Midbrain (tissue), 1 donor: ENCODE measurements around the gene SCN3A.

Experiments used
- DNase-seq: peaks from one replicate; lab custom pipeline; 2025; lab: John Stamatoyannopoulos, UW

The SCN3A gene

GRCh38 chr2:165191096-165191728, 12.6 kb downstream of the SCN3A start:
- DNase-seq, result no peak

GRCh38 chr2:165185633-165186032, 18.2 kb downstream of the SCN3A start:
- no peak for DNase-seq

- DNase-seq, result no peak
Measured at GRCh38 chr2:165182029-165182428, 21.8 kb downstream of the SCN3A start.

- no peak for DNase-seq
Measured at GRCh38 chr2:165176780-165177179, 27.1 kb downstream of the SCN3A start.

- no peak for DNase-seq
Measured at GRCh38 chr2:165173215-165173614, 30.6 kb downstream of the SCN3A start.

GRCh38 chr2:165164201-165164600, 39.6 kb downstream of the SCN3A start:
- no peak for DNase-seq

GRCh38 chr2:165163761-165164160, 40.1 kb downstream of the SCN3A start:
- DNase-seq, result no peak

- DNase-seq, result no peak
Measured at GRCh38 chr2:165162466-165162865, 41.4 kb downstream of the SCN3A start.

- DNase-seq, result no peak
Measured at GRCh38 chr2:165161510-165161909, 42.3 kb downstream of the SCN3A start.

- no peak for DNase-seq
Measured at GRCh38 chr2:165157160-165157559, 46.7 kb downstream of the SCN3A start.

- no peak for DNase-seq
Measured at GRCh38 chr2:165155152-165155551, 48.7 kb downstream of the SCN3A start.

- no peak for DNase-seq
Measured at GRCh38 chr2:165149439-165149838, 54.4 kb downstream of the SCN3A start.

- no peak for DNase-seq
Measured at GRCh38 chr2:165147186-165148045, 56.4 kb downstream of the SCN3A start.

- no peak for DNase-seq
Measured at GRCh38 chr2:165144315-165144714, 59.5 kb downstream of the SCN3A start.

- no peak for DNase-seq
Measured at GRCh38 chr2:165141601-165142354, 62.1 kb downstream of the SCN3A start.

GRCh38 chr2:165126244-165126643, 77.6 kb downstream of the SCN3A start:
- DNase-seq, result no peak

GRCh38 chr2:165122521-165122920, 81.3 kb downstream of the SCN3A start:
- no peak for DNase-seq

- no peak for DNase-seq
Measured at GRCh38 chr2:165120740-165121467, 82.9 kb downstream of the SCN3A start.

GRCh38 chr2:165115258-165115657, 88.6 kb downstream of the SCN3A start:
- DNase-seq, result no peak

GRCh38 chr2:165114346-165114939, 89.4 kb downstream of the SCN3A start:
- no peak for DNase-seq

GRCh38 chr2:165113414-165113813, 90.4 kb downstream of the SCN3A start:
- DNase-seq, result no peak

- no peak for DNase-seq
Measured at GRCh38 chr2:165112789-165113188, 91.1 kb downstream of the SCN3A start.
